Measurements from ENCODE around the gene METTL26. TPM values are rescaled to one million over a fixed set of nuclear protein-coding genes. Genes with fewer than 3 reads are reported as not detected.

The METTL26 gene
- polyA plus RNA-seq, 2 of the 4 experiments (the other 2 are of a cell fraction), result 47.2 to 78.3 TPM

DNA sequence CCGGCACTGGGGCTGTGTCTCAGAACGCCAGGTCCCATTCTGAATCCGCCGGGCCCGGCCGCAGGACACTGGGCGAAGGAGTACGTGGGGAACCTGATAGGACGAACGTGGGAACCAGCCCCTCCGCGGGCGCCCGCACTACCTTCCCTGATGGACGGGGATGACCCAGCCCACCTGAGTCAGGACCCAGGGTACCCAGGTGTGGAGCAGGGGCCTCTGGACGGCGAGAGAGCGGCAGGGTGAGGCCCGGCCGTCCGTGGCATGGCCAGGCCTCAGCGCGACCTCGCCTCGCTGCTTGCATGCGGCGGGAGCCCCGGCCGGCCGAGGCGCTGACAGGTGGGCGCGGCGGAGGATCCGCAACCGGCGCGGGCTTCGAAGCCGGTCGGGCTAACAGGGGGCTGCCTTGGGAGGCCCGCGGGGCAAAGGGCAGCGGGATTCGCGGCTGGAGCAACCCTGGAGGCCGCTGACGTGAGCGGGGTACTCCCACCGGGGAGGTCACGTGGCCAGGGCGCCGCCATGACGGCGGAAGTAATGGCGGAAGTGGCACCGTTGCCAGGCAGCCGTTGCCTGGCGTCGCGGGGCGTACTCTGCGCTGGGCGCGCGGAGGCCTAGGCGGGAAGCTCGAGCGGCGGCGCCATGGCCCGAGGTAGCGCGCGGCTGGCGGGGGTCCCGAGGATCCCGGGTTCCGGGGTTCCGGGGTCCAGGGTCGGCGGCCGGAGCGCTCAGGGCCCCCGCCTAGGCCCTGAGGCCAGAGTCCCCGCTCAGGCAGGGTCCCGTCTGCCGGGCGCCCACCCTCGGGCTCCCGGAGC lies 12.9 kb upstream of the METTL26 start, which contains the start of gene WDR90 (continued):
- TF ChIP-seq, protein P1, sequence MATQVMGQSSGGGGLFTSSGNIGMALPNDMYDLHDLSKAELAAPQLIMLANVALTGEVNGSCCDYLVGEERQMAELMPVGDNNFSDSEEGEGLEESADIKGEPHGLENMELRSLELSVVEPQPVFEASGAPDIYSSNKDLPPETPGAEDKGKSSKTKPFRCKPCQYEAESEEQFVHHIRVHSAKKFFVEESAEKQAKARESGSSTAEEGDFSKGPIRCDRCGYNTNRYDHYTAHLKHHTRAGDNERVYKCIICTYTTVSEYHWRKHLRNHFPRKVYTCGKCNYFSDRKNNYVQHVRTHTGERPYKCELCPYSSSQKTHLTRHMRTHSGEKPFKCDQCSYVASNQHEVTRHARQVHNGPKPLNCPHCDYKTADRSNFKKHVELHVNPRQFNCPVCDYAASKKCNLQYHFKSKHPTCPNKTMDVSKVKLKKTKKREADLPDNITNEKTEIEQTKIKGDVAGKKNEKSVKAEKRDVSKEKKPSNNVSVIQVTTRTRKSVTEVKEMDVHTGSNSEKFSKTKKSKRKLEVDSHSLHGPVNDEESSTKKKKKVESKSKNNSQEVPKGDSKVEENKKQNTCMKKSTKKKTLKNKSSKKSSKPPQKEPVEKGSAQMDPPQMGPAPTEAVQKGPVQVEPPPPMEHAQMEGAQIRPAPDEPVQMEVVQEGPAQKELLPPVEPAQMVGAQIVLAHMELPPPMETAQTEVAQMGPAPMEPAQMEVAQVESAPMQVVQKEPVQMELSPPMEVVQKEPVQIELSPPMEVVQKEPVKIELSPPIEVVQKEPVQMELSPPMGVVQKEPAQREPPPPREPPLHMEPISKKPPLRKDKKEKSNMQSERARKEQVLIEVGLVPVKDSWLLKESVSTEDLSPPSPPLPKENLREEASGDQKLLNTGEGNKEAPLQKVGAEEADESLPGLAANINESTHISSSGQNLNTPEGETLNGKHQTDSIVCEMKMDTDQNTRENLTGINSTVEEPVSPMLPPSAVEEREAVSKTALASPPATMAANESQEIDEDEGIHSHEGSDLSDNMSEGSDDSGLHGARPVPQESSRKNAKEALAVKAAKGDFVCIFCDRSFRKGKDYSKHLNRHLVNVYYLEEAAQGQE (IDR thresholded peaks at IDR 0.05), result 0 out of 2 replicates have a peak, but pooled peaks have one; percentile 13
- TF ChIP-seq FOXS1 (CRISPR knock-in tag; IDR thresholded peaks at IDR 0.05) (peak; percentile 87; the same call in 1 of the 2 replicates), NPAS2 (CRISPR knock-in tag; IDR thresholded peaks at IDR 0.05; ENCODE audit: borderline replicate concordance) (peak; percentile 43; the same call in 1 of the 2 replicates), EP300 (IDR thresholded peaks at IDR 0.05) (no peak), HEYL (CRISPR knock-in tag; IDR thresholded peaks at IDR 0.05) (peak; percentile 82), ZFP36 (IDR thresholded peaks at IDR 0.05; ENCODE audit: borderline replicate concordance, partially characterized antibody) (no peak), HOXB13 (CRISPR knock-in tag; IDR thresholded peaks at IDR 0.05; ENCODE audit: low read depth) (peak; percentile 97), PHF8 (IDR thresholded peaks at IDR 0.05; ENCODE audit: borderline replicate concordance, low read depth) (peak; percentile 59), TP53 (CRISPR knock-in tag; IDR thresholded peaks at IDR 0.05) (peak; percentile 96), JUNB (IDR thresholded peaks at IDR 0.05) (no peak), TFCP2L1 (CRISPR knock-in tag; IDR thresholded peaks at IDR 0.05) (peak; percentile 58; the same call in 1 of the 2 replicates)
- TF ChIP-seq, protein P2, sequence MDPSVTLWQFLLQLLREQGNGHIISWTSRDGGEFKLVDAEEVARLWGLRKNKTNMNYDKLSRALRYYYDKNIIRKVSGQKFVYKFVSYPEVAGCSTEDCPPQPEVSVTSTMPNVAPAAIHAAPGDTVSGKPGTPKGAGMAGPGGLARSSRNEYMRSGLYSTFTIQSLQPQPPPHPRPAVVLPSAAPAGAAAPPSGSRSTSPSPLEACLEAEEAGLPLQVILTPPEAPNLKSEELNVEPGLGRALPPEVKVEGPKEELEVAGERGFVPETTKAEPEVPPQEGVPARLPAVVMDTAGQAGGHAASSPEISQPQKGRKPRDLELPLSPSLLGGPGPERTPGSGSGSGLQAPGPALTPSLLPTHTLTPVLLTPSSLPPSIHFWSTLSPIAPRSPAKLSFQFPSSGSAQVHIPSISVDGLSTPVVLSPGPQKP (IDR thresholded peaks at IDR 0.05; ENCODE audit: low read depth, low read length), result 0 out of 2 replicates have a peak, but pooled peaks have one; percentile 44
- TF ChIP-seq, protein P3, sequence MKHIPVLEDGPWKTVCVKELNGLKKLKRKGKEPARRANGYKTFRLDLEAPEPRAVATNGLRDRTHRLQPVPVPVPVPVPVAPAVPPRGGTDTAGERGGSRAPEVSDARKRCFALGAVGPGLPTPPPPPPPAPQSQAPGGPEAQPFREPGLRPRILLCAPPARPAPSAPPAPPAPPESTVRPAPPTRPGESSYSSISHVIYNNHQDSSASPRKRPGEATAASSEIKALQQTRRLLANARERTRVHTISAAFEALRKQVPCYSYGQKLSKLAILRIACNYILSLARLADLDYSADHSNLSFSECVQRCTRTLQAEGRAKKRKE (CRISPR knock-in tag; IDR thresholded peaks at IDR 0.05; ENCODE audit: low read depth), result peak; percentile 94

DNA sequence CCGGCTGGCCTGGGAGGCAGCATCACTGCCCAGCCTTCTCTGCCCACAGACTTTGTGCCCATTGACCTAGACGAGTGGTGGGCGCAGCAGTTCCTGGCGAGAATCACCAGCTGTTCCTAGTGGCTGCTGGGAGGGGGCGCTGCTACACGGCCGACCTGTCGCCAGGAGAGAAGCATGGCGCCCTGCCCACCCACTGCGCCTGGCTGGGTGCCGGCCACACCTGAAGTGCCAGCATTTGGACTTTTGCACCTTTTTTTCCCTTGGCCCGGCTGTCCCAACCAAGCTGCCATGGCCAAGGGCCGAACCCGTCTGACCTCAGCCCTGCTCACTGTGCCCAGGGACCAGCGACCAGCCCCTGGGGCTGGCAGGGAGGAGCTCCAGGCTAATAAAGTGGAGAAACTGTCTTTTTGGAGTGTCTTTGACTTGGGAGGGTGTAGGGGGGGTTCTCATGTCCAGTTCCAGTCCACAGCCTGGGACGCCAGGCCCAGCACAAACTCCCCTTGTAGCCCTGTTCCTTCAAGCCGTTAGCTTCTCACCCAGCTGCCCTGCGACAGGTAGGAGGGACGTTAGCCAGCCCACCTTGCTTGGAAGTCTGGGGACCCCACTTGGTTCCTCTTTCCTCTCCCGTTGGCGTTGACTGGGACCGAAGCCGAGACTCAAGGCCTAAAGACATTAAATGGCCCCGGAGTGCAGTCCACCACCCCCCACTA lies 12.1 kb upstream of the METTL26 start:
- DNase-seq (ENCODE audit: low read depth in 1 of 2, low spot score in 1 of 2), result peak in 1 of 2 experiments; percentile 54

More for the DNA sequence above, 12.1 kb upstream of the METTL26 start:
- Histone ChIP-seq H3K4me3 (peak overlapping the region; percentile 79), H3K4me2 (peak overlapping the region; percentile 93), H3K9me3 (no peaks in the 10 kb centered on the region), H3K4me1 (peaks cover 43% of the 10 kb centered on the region), H3K27ac (peak overlapping the region; percentile 90 to 99)
- FAIRE-seq (no peak), ATAC-seq (peak in 1 of 2 experiments; percentile 3; a peak in 1 of 6 replicates)
- POLR2A ChIA-PET, result no interaction called here
- CTCF ChIA-PET, result interaction anchor here (1.0 to 6.1 kb wide), 11 partner anchors 8 to 77 kb away, joined by 3 to 64 read pairs (median 4); partner anchors contain the start of gene METTL26
- TF ChIP-seq, protein P4, sequence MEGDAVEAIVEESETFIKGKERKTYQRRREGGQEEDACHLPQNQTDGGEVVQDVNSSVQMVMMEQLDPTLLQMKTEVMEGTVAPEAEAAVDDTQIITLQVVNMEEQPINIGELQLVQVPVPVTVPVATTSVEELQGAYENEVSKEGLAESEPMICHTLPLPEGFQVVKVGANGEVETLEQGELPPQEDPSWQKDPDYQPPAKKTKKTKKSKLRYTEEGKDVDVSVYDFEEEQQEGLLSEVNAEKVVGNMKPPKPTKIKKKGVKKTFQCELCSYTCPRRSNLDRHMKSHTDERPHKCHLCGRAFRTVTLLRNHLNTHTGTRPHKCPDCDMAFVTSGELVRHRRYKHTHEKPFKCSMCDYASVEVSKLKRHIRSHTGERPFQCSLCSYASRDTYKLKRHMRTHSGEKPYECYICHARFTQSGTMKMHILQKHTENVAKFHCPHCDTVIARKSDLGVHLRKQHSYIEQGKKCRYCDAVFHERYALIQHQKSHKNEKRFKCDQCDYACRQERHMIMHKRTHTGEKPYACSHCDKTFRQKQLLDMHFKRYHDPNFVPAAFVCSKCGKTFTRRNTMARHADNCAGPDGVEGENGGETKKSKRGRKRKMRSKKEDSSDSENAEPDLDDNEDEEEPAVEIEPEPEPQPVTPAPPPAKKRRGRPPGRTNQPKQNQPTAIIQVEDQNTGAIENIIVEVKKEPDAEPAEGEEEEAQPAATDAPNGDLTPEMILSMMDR (IDR thresholded peaks at IDR 0.05), result peak; percentile 38
- no peak for TF ChIP-seq ZSCAN20 (CRISPR knock-in tag; IDR thresholded peaks at IDR 0.05)
- TF ChIP-seq TP53 (CRISPR knock-in tag; IDR thresholded peaks at IDR 0.05), result no peak
- TF ChIP-seq, protein P5, sequence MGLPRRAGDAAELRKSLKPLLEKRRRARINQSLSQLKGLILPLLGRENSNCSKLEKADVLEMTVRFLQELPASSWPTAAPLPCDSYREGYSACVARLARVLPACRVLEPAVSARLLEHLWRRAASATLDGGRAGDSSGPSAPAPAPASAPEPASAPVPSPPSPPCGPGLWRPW (IDR thresholded peaks at IDR 0.05), result no peak
- no peak for TF ChIP-seq HEYL (CRISPR knock-in tag; IDR thresholded peaks at IDR 0.05)
- WGBS (ENCODE audit: missing lambda C conversion rate), result 75% methylated on average over 17 of the region's 24 CpGs

Data from A549 (cell line).